ENCODE data around the gene TEX53.

TEX53 gene

DNA sequence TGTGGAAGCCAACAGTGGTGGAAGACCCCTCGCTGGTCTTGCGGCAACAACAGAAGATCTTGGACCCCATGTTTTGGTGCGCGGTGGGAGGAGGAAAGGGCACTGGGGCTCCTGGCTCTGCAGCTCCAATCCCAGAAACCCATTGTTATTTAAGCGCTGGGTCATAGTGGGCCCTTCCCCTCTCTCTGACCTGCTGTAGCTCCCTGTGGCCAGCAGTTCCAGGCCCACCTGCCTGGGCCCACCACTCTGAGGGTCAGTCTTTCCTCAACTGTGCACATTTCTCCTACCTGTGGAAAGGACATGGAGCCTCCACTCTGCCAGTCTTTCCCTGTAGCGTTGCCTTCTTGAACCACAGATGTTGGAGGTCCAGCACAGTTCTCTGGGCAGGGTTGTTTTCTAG lies at the start of gene TEX53:
Gene TEX53 (minus strand): TSS at position 101 of the 400 bp plus-strand sequence. CDS start 31 bp downstream, at position 70.
- Histone ChIP-seq H3K4me3 (no peak within 1 kb of the TSS), H3K27ac (no peak within 1 kb of the TSS)

DNA sequence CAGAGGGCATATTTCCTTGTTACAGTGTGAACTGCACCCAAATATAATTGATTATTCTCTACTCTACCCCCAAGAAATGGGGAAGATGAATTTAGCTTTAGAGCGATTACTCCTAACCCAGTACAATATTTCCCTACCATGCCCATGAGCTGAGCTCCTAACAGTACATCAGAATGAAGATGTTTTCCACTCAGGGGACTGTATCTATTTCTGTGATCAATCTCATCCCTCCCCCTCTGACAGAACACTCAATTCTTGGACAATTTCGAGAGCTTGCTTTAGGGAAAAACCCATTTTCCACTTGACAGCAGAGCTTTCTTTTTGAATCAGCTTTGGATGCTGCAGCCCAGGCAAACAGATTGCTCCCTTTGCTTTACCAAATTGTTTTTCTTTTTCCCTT lies 49.1 kb upstream of the TEX53 start:
- H3K4me3 ChIP-seq, result no peak overlapping the region

DNA sequence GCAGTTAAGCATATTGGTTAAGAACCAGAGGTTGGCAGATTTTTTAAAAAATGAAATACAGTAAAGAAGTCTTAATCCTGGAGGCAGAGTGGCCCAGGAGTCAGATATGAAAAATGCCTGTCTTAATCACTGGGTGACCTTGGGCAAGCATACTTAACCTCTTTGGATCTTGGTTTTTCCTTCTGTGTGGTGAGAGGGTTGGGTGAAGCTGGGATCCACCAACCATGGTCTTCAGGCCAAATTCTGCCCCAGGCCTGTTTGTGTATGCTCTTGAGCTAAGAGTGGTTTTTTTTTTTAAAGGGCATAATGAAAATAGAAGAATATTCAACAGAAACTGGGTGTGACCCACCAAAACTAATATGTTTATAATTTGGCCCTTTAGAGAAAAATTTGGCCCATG lies 44.4 kb upstream of the TEX53 start:
- Histone ChIP-seq H3K4me3 (no peak overlapping the region), H3K27ac (no peak overlapping the region)

More for the DNA sequence above, 49.1 kb upstream of the TEX53 start:
- no peak overlapping the region for H3K27ac ChIP-seq

GRCh38 chr9:114697951-114698351 lies 40.3 kb upstream of the TEX53 start:
- Histone ChIP-seq H3K4me3 (no peak overlapping the region), H3K27ac (peak overlapping the region in 2 of 21 experiments; percentile 25 to 58)

DNA sequence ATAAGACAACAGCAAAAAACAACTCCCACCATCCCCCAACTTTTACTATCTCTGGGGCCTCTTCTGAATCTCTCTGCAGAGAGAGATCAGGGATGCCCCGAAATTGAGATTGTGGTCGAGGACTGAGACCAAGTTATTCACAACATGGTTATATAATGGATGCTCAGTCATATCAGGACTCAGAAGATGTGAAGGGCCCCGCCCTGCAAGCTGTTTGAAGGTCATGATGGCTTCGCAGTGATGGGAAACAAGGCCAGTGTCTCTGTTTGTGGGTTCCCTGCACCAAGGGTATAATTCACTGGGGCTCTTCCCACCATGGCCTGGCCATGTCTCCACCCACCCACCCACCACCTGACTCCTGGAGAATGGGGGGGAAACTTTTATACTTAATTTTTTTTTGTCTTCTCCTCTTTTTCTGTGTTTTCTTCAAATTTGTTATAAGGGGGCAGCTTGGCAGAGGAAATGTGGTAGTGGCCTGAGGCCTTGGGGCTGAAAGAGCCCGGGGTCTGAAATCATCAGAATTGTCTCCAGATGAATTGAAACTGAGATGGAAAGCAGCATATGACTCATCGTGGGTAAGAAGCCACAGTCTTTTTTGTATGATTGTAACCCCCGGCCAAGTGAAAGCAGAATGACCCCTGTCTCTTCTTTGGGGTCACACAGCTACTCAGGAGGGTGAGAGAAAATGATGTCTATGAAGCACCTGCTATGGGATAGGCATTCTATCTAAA lies 39.4 kb upstream of the TEX53 start:
- no peak overlapping the region for H3K4me3 ChIP-seq
- peak overlapping the region in 3 of 21 experiments; percentile 2 to 58 (median 25) for H3K27ac ChIP-seq

GRCh38 chr9:114695948-114696347 lies 38.3 kb upstream of the TEX53 start:
- Histone ChIP-seq H3K27ac (peak overlapping the region in 1 of 21 experiments; percentile 12), H3K4me3 (no peak overlapping the region)

GRCh38 chr9:114694719-114695269 lies 37.2 kb upstream of the TEX53 start:
- Histone ChIP-seq H3K27ac (no peak overlapping the region), H3K4me3 (no peak overlapping the region)

GRCh38 chr9:114694146-114694545 lies 36.5 kb upstream of the TEX53 start:
- Histone ChIP-seq H3K27ac (no peak overlapping the region), H3K4me3 (no peak overlapping the region)

- no peak overlapping the region for H3K27ac ChIP-seq
- H3K4me3 ChIP-seq, result no peak overlapping the region
Observed at GRCh38 chr9:114693248-114693855, 35.7 kb upstream of the TEX53 start.

DNA sequence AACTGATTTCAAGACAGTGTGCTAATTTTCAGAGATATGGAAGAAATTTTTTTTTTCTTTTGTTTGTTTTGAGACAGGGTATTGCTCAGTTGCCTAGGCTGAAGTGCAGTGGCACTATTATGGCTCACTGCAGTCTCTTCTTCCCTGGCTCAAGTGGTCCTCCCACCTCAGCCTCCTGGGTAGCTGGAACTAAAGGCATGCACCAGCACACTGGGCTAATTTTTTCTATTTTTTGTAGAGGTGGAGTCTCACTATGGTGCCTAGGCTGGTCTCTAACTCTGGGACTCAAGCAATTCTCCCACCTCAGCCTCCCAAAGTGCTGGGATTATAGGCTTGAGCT lies 34.3 kb upstream of the TEX53 start:
- H3K4me3 ChIP-seq, result no peak overlapping the region
- H3K27ac ChIP-seq, result peak overlapping the region in 7 of 21 experiments; percentile 34 to 87 (median 52)

DNA sequence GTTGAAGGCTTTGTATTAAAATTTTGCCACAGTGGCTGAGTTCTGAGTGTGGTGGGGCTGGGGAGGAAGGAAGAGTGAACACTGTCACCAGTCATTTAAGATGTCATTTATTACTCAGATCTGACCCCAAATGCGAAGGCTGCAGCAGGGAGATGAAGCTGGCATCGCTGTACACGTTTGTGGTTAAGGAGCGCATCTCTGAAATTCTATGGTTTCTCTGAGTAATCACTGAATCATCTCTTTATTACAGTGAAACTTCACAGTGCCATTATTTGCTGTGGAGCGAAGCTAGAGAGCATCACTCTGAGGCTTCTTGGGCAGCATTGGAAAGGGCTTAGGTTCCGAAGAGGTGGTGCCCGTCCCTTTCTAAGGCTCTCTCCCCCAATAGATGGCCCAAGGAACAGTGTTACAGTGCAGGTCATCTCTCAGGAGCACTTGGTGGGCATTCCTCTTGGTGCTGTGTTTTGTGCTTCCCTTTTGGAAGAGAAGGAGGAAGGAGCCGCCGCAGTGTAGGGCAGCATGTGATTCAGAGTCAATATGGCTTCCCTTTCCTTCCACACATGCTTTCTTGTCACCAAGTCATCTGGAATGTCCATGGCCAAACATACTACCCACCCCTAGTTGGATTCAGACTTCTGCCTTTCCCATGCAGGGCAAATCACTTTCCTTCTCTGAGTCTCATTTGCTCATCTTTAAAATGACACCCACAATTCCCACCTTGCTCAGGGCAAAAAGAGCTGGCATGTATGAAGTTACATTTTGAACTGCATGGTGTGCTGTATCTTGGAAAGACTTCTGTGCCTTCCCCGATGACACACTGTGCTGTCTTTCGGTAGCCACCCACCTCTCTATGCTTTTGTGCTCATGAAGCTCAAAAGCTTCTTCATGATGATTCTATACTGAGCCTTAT lies 33.7 kb upstream of the TEX53 start:
- H3K4me3 ChIP-seq, result no peak overlapping the region
- H3K27ac ChIP-seq, result peak overlapping the region in 12 of 21 experiments; percentile 3 to 87 (median 50)

DNA sequence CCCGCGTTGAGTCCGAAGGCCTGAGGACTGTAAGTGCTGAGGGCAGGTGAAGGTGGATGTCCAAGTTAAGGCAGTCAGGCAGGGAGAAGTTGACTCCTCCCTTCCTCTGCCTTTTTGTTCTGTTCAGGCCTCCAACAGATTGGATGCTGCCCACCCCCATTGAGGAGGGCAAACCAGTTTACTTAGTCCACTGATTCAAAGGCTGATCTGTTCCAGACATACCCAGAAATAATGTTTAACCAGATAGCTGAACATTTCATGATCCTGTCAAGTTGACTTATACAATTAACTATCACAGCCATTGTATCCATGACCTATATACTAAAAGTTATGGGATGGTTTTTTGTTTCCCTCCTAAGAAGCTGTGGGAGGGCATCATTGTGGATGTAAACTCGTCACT lies 32.7 kb upstream of the TEX53 start:
- Histone ChIP-seq H3K27ac (peak overlapping the region in 5 of 21 experiments; percentile 9 to 87 (median 47)), H3K4me3 (no peak overlapping the region)

GRCh38 chr9:114689813-114690212 lies 32.2 kb upstream of the TEX53 start:
- H3K4me3 ChIP-seq, result no peak overlapping the region

GRCh38 chr9:114688909-114689610 lies 31.5 kb upstream of the TEX53 start:
- H3K27ac ChIP-seq, result no peak overlapping the region
- no peak overlapping the region for H3K4me3 ChIP-seq

More at GRCh38 chr9:114689813-114690212, 32.2 kb upstream of the TEX53 start:
- peak overlapping the region in 1 of 21 experiments; percentile 47 for H3K27ac ChIP-seq

DNA sequence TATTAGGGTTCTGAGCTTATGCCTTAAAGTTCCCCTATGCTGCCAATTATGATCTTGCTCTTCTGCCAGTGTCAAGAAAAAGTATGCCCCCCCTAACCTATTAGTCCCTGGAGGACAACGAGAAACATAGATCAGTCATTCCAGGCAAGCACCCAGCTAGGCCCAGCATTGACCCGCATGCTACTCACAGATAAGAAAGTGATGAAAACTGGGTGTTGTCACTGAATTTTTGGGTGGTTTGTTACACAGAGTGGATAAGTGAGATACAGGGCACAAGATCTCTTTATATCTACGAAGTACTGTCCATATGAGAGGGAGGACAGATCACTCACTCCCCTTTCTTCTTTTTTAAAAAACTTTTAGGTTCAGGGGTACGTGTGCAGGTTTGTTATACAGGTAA lies 30.8 kb upstream of the TEX53 start:
- no peak overlapping the region for H3K27ac ChIP-seq
- H3K4me3 ChIP-seq, result no peak overlapping the region

GRCh38 chr9:114687034-114687433 lies 29.4 kb upstream of the TEX53 start:
- Histone ChIP-seq H3K27ac (no peak overlapping the region), H3K4me3 (no peak overlapping the region)

DNA sequence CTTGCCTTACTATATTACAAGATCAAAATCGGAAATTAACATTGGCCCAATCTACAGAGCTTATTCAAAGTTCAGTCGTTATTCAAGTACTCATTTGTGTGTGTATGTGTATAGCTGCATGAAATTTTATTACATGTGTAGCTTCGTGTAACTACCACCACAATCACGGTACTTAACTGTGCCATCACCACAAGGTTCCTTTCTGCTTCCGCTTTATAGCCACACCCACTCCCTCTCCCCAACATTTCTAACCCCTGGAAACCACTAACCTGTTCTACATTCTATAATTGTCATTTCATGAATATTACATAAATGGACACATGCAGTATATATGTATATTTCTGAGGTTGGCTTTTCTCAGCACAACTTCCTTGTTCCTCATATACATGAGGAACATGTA lies 28.3 kb upstream of the TEX53 start:
- Histone ChIP-seq H3K27ac (no peak overlapping the region), H3K4me3 (no peak overlapping the region)

DNA sequence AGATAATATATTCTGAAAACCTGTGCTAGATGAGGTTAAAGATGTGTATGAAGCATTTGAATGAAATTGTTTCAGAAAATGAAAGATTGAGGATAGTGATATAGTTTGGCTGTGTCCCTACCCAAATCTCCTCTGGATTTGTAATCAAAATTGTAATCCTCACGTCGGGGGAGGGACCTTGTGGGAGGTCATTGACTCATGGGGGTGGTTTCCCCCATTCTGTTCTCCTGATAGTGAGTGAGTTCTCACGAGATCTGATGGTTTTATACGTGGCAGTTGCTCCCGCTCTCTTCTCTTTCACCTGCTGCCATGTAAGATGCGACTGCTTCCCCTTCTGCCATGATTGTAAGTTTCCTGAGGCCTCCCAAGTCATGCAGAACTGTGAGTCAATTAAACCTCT lies 26.4 kb upstream of the TEX53 start:
- Histone ChIP-seq H3K27ac (no peak overlapping the region), H3K4me3 (no peak overlapping the region)

DNA sequence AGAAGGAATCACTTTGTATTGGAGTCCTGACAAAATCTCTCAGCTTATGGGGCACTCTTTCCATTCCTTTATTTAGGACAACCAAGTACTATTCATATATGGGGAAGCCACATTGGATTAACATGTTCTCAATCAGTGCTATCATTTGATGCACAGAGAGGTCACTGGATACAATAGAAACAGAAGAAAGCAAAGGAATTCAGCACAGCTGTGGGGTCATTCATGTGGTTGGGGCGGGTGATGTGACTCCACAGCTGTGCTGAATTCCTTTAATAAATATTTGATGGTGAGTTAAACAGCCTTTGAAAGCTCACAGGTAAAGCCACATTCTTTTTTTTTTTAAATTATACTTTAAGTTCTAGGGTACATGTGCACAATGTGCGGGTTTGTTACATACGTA lies 25.2 kb upstream of the TEX53 start:
- Histone ChIP-seq H3K4me3 (no peak overlapping the region), H3K27ac (no peak overlapping the region)

Data from skin epidermis (tissue), 12 donors.